ENCODE measurements around the gene PPP2R5C.
"Not testable (repeated sequence)": the region's sequence is repeated elsewhere in the genome, so short reads cannot be mapped to it uniquely, and the experiment has no call there.

PPP2R5C gene

DNA sequence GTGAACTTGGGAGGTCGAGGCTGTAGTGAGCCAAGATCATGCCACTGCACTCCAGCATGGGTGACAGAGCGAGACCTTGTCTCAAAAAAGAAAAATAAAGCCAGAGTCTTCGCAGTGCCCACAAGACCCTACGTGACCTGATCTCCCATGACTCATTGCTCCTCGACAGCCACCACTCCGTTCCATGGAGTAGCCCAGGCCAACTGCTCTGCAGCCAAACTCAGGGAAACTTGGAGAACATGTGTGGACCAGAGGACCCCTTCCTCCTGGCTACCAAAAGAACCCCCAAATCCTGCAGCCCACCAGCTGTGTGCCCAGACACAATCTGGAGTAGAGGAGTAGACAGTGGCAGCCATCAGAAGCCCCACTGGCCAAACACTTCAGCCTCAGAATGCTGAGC lies 32.1 kb upstream of the PPP2R5C start:
- no peak overlapping the region for H3K4me3 ChIP-seq (ENCODE audit: low read length)
- DNase-seq (ENCODE audit: low read depth) = no peak
- TF ChIP-seq, protein P1, sequence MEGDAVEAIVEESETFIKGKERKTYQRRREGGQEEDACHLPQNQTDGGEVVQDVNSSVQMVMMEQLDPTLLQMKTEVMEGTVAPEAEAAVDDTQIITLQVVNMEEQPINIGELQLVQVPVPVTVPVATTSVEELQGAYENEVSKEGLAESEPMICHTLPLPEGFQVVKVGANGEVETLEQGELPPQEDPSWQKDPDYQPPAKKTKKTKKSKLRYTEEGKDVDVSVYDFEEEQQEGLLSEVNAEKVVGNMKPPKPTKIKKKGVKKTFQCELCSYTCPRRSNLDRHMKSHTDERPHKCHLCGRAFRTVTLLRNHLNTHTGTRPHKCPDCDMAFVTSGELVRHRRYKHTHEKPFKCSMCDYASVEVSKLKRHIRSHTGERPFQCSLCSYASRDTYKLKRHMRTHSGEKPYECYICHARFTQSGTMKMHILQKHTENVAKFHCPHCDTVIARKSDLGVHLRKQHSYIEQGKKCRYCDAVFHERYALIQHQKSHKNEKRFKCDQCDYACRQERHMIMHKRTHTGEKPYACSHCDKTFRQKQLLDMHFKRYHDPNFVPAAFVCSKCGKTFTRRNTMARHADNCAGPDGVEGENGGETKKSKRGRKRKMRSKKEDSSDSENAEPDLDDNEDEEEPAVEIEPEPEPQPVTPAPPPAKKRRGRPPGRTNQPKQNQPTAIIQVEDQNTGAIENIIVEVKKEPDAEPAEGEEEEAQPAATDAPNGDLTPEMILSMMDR (IDR thresholded peaks at IDR 0.05; ENCODE audit: insufficient read depth, low read depth, low read length, missing control alignments) = no peak

DNA sequence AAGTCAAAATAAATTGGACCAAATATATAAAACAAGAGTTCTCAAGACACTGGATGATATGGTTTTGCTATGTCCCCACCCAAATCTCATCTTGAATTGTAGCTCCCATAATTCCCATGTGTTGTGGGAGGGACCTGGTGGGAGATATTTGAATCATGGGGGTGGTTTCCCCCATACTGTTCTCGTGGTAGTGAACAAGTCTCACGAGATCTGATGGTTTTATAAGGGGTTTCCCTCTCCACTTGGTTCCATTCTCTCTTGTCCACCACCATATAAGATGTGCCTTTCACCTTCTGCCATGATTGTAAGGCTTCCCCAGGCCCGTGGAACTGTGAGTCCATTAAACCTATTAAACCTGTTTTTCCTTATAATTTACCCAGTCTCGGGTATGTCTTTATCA lies 31.4 kb upstream of the PPP2R5C start:
- not testable (repeated sequence) for H3K4me3 ChIP-seq (ENCODE audit: low read length); DNase-seq (ENCODE audit: low read depth)

DNA sequence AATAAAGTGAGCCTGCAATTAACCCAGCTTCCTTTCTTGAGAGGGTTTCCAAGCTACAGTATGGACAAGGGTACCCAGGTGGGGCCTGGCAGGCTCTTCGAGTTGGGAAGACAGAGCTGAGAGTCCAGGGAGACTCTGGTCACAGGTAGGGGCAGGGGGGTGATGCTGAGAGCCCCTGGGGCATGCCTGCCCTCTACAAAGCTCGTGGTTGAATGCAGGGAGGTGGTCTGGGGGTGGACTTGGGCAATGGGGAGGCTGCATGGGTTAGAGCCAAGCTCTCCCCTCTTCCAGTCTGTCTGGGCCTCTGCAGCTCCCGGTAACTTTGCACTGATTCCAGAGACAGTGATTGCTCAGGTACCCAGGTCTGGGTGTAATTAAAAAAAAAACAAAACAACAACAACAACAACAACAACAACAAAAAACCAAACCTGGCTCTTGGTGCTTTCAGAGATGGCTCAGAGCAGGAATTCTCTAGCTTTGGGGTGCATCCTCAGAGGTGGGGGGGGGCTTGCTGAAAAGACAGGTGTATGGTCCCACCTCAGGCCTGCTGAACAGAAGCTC lies 30.8 kb upstream of the PPP2R5C start:
- no peak for DNase-seq (ENCODE audit: low read depth)
- TF ChIP-seq, protein P1 (IDR thresholded peaks at IDR 0.05; ENCODE audit: insufficient read depth, low read depth, low read length, missing control alignments) = no peak
- no peak overlapping the region for H3K4me3 ChIP-seq (ENCODE audit: low read length)

DNA sequence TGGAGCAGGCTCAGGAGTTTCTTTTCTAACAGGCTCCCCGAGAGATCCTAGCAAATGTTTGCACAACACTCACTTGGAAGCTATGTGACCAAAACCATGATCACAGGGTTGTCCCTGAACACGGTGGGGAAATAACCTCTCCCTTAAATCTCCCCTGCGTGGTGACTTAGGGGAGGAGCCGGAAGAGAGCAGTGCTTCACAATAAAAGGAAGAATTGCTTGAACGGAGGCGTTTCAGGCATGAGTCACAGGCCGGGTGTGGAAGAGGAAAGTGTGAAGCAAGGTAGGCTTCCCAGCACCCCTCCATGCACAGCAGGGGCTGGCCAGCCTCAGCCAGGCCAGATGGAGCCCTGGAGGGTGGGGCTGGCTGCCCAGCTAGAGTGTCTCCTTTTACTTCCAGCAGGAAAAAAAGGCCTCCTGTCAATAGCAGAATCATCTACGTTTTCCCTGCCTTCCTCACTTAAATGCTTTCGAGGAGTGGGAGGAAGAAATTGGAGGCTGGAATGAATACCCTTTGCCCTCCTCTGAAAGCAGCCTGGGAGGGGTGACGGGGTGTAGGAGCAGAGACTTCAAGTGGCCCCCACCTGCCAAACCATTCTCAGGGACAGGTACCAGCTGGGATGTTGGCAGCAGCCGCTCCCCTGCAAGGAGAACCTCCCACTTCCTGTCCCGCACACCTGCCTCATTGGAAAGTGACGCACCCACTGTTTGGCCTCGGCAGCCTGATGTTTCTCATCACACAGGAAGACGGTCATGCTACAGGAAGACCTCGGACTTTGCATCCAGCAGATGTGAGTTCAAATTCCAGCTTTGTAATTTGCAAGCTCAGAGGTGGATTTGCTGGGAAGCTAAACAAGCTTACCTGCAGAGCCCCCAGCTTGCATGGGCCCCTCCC lies 30.1 kb upstream of the PPP2R5C start:
- peak; percentile 95 for DNase-seq (ENCODE audit: low read depth)
- TF ChIP-seq, protein P1 (IDR thresholded peaks at IDR 0.05; ENCODE audit: insufficient read depth, low read depth, low read length, missing control alignments) = no peak
- peak overlapping the region; percentile 17 for H3K4me3 ChIP-seq (ENCODE audit: low read length)

DNA sequence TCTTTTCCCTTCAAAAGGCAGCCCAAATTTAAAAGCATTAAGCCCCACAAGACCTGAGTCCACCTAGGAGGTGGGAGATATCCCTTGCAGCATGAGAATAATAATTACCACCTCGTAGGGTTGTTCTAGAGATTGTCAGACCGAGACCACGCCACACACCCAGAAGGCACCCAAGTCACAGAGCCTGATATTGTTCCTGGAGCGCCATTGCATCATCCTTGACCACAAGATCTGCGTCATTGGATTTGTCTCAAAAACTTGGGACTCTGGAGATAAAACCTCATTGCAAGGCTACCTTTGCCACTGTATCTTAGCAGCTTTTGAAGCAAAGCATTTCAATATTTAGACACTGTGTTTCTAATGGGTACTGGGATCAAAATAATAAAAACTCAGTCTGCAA lies 29.4 kb upstream of the PPP2R5C start:
- TF ChIP-seq, protein P1 (IDR thresholded peaks at IDR 0.05; ENCODE audit: insufficient read depth, low read depth, low read length, missing control alignments) = no peak
- no peak overlapping the region for H3K4me3 ChIP-seq (ENCODE audit: low read length)
- DNase-seq (ENCODE audit: low read depth) = peak; percentile 41

DNA sequence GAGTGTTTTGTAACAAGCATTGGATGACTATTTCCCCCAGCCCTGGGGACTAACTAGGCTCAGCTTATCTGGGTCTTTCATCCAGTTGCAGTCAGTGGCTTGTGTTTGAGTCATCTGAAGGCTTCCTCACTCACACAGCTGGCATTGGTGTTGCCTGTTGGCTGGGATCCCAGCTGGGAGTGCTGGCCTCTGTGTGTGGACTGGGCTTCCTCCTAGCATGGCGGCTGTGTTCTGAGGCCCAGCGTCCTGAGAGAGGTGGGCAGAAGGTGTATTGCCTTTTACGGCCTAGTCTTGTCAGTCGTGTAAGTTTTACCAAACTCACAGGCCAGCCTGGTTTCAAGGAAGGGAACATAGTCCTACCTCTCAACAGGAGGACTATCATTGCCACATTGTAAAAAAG lies 28.3 kb upstream of the PPP2R5C start:
- no peak overlapping the region for H3K4me3 ChIP-seq (ENCODE audit: low read length)
- peak; percentile 77 for DNase-seq (ENCODE audit: low read depth)
- TF ChIP-seq, protein P1 (IDR thresholded peaks at IDR 0.05; ENCODE audit: insufficient read depth, low read depth, low read length, missing control alignments) = no peak

DNA sequence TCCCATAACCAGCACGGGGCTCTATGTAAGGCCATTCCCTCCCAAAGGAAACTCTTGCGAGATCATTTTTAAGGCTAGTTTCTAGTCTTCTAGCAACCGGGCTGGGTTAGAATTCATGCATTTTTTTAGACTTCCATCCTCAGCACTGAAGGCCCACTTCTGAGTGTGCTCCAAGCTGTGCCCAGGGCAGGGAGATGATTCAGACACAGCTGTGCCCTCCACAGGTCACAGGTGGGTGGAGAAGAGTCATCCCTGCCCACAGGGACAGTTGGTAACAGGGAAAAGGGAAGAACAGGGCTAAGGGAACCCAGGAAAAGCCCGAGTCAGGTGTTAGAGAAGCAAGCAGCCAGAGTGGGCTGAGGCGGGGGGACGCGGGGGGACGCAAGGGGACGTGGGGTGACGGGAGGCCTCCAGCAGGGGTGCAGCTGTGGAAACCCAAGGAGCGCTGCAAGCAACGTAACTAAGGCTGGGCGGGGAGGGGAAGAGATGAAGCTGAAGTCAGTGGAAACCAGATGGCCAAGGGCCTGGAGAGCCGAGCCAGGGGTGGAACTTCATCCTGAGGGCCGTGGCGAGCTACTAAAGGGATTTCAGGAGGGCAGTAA lies 27.2 kb upstream of the PPP2R5C start:
- TF ChIP-seq, protein P1 (IDR thresholded peaks at IDR 0.05; ENCODE audit: insufficient read depth, low read depth, low read length, missing control alignments) = no peak
- H3K4me3 ChIP-seq (ENCODE audit: low read length) = no peak overlapping the region
- no peak for DNase-seq (ENCODE audit: low read depth)
